ENCODE data around the gene RPA3.

The RPA3 gene

DNA sequence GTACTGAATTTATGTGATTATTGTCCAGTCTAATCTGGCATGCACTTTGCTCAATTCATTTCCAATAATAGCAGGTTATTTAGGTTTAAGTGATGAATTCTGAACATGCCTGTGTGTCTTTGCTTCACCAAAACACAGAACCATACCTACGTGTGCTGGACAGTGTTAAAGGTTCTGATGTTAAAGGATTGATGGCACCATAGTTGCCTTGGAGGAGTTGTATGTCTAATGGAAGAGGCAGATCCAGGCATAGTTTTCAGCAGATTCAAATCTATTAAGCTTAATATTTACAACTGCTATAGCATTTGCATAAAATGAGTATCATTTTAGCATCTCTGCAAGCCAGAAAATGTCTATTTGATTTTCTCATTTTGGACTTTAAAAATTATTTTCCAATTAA is 105.9 kb downstream of the RPA3 start:
- DNase-seq (ENCODE audit: low read depth, low spot score) = no peak

DNA sequence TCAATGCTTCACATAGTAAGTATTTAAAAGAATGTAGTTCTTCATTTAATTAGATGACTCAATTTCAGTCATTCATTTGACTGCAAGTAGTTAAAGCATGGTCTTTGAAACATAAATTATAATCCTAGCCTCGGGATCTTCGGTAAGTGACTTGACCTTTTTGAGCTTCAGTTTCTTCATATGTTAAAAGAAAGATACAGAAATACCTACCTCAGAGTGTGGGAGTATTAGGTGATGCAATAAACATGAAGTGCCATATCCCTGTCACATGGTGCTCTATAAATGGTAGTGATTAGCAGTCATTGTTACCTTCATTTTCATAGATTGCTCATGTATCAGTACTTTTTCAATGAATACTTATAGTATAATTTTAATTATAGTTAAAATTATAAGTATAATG is 109.1 kb downstream of the RPA3 start:
- DNase-seq (ENCODE audit: low read depth, low spot score) = no peak

DNA sequence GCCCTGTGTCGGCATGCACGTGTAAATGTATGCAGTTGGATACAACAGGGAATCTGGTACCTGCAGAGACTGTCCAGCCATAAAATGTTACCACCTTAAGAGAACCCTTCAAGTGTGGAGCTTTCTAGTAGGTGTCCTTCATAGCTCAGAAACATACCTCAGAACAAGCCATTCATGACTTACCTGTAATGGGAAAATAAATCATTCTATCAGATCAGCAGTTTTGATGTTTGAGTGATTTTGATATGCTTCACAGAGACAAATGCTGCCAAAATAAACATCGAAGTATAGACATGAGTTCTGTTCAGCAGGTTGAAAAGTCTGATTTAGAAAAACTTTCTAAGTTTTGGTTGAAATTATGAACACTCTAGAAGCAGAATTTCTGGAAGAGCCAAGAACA is 111.4 kb downstream of the RPA3 start:
- no peak for DNase-seq (ENCODE audit: low read depth, low spot score)

DNA sequence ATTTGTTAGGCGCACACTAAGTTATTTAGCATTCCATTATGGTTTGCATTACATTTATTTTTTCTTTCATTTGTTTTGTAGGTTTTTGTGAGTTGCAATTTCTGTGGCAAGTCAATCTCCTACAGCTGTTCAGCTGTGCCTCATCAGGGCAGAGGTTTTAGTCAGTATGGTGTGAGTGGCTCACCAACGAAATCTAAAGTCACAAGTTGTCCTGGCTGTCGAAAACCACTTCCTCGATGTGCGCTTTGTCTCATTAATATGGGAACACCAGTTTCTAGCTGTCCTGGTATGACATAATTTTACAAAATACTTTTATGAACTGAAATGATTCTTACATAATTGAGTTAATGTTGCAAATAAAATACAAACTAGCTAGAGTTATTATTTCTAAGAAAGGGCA is 122.2 kb downstream of the RPA3 start:
- no peak for DNase-seq (ENCODE audit: low read depth, low spot score)

DNA sequence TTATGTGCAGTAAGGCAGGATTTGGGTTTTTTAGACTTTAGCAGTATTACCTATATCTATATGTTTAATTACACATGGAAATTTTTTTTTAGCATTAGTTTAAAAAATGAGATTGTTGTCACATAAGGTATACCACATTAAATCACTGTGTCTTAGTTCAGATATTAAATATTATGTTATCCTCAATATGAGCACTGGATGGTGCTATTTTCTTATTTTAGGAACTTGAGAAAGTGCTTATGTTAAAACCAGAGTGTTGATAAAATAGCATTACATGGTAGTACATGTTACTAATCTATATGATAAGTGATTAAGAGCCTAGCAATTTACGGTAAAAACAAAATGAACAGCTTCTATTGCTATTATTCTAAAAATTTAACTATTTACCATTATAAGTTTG is 123.0 kb downstream of the RPA3 start:
- DNase-seq (ENCODE audit: low read depth, low spot score) = no peak
